HG03565 (cell line): ENCODE data around the gene LTN1.

Source experiments
- ATAC-seq: cut with Tn5 transposase; IDR thresholded peaks from one replicate; pipeline ENCODE4 v1.9.1; 2021; ENCODE audit warnings: mild to moderate bottlenecking, moderate library complexity; ENCODE audit not compliant: unreplicated experiment

LTN1 gene

DNA sequence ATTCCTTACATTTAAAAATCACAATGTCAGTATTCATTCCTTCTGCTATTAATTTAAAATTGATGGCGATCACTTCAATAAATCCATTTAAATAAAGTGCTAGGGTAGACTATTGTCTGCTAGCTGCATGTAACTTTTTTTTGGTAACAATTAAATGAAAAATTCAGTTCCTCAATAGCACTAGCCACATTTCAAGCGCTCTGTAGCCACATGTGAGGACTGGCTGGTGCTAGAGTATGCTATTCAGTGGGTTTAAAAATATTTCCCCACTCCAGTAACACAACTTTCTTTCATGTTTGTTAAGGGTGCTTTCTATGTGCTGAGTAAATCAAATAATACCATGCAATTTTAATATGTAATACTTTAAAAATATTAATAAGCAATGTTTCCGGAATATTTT lies 108.2 kb downstream of the LTN1 start:
- peak; percentile 13 for ATAC-seq

DNA sequence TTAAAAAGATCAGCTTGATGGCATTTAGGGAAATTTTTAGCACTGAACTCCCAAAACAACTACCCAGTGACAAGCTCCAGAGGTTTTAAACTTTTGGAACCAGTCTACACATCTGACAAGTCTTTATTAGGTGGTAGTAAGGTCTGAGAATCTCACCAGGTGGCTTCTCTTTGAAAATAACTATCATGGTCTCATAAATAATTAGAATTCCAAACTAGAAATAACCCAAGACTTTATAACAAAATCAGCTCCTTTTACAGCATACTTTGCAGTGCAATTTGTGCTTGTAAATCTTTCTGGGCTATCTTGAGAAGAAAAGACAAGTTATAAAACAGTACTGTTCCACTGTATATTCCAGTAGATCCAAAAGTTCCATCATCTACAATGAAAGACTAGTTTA lies 108.7 kb downstream of the LTN1 start:
- no peak for ATAC-seq

DNA sequence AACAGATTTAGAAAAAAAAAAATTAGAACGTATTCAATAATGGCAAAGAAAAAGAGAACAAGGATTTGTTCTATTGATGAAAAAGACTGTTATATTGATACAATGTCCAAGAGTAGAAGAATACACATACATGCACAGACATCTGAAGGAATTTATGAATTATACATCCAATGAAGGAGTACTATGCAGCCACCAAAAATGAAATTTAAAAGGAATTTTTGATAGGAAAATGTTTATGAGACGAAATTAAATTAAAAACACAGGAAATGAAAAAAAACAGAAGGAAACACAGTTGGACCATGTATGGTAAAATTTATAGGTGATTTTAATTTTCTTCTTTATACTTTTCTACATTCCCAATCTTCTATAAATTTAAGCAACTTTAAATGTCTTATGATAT lies 110.3 kb downstream of the LTN1 start:
- ATAC-seq, result no peak
